Peyer's patch (tissue), 4 donors: Measurements from ENCODE around the gene KIAA0930.

Source experiments
- POLR2A ChIP-seq, 2 donors: fragments of 450-650 bp; IDR thresholded peaks; one replicate each; pipeline ENCODE4 v1.5.1; 2017; ENCODE audit warnings: antibody characterized with exemption in 2 of 2, mild to moderate bottlenecking in 2 of 2, moderate library complexity in 2 of 2
- TF ChIP-seq, protein P1 (sequence below), 6 experiments: fragments of 450-650 bp in 4 of 6; fragments of 200-600 bp in 2 of 6; sonication (generic) in 1 of 6; IDR thresholded peaks; one replicate each; pipeline ENCODE4 v1.5.1; 2017 to 2019; ENCODE audit warnings: antibody characterized with exemption in 6 of 6, mild to moderate bottlenecking in 3 of 6, moderate library complexity in 1 of 6

DNA sequence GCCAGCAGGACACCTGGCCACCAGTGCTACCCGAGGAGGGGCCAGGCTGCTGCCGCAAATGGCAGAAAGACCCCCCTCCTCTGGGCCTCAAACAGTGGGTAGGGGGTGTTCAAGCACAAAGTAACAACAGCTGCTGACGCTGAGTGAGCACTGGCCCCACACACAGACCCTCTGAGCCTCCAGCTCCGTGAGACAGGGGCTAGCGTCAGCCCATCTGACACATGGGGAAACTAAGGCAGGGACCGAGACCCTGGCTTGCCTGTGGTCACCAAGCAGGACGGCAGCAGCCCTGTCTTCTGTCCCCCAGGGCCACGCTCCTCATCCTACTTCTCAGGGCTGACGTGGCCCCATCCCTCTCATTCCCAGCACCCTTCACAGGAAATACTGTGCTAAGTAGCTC is 40.5 kb downstream of the KIAA0930 start:
- TF ChIP-seq, protein P1, sequence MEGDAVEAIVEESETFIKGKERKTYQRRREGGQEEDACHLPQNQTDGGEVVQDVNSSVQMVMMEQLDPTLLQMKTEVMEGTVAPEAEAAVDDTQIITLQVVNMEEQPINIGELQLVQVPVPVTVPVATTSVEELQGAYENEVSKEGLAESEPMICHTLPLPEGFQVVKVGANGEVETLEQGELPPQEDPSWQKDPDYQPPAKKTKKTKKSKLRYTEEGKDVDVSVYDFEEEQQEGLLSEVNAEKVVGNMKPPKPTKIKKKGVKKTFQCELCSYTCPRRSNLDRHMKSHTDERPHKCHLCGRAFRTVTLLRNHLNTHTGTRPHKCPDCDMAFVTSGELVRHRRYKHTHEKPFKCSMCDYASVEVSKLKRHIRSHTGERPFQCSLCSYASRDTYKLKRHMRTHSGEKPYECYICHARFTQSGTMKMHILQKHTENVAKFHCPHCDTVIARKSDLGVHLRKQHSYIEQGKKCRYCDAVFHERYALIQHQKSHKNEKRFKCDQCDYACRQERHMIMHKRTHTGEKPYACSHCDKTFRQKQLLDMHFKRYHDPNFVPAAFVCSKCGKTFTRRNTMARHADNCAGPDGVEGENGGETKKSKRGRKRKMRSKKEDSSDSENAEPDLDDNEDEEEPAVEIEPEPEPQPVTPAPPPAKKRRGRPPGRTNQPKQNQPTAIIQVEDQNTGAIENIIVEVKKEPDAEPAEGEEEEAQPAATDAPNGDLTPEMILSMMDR (IDR thresholded peaks at IDR 0.05): no peak
- TF ChIP-seq POLR2A (IDR thresholded peaks at IDR 0.05): no peak
